GM20000 (cell line): Measurements from ENCODE around the gene CSGALNACT2.

Experiments
- DNase-seq: peaks from one replicate; pipeline ENCODE4 v3.0.0; 2012; ENCODE audit warnings: low spot score
- TF ChIP-seq, protein P1 (sequence below): IDR thresholded peaks from 2 replicates; pipeline ENCODE4 v1.5.1; 2012; ENCODE audit warnings: mild to moderate bottlenecking, control low read depth; ENCODE audit errors: extremely low read depth, missing control alignments

CSGALNACT2 gene

GRCh38 chr10:43106256-43107091, 31.8 kb upstream of the CSGALNACT2 start:
- TF ChIP-seq, protein P1, sequence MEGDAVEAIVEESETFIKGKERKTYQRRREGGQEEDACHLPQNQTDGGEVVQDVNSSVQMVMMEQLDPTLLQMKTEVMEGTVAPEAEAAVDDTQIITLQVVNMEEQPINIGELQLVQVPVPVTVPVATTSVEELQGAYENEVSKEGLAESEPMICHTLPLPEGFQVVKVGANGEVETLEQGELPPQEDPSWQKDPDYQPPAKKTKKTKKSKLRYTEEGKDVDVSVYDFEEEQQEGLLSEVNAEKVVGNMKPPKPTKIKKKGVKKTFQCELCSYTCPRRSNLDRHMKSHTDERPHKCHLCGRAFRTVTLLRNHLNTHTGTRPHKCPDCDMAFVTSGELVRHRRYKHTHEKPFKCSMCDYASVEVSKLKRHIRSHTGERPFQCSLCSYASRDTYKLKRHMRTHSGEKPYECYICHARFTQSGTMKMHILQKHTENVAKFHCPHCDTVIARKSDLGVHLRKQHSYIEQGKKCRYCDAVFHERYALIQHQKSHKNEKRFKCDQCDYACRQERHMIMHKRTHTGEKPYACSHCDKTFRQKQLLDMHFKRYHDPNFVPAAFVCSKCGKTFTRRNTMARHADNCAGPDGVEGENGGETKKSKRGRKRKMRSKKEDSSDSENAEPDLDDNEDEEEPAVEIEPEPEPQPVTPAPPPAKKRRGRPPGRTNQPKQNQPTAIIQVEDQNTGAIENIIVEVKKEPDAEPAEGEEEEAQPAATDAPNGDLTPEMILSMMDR: no peak
- DNase-seq: no peak

GRCh38 chr10:43108951-43109350, 29.3 kb upstream of the CSGALNACT2 start:
- TF ChIP-seq, protein P1: no peak
- no peak for DNase-seq

- DNase-seq: no peak
- TF ChIP-seq, protein P1: no peak
Measured at GRCh38 chr10:43109671-43110249, 28.5 kb upstream of the CSGALNACT2 start.

DNA sequence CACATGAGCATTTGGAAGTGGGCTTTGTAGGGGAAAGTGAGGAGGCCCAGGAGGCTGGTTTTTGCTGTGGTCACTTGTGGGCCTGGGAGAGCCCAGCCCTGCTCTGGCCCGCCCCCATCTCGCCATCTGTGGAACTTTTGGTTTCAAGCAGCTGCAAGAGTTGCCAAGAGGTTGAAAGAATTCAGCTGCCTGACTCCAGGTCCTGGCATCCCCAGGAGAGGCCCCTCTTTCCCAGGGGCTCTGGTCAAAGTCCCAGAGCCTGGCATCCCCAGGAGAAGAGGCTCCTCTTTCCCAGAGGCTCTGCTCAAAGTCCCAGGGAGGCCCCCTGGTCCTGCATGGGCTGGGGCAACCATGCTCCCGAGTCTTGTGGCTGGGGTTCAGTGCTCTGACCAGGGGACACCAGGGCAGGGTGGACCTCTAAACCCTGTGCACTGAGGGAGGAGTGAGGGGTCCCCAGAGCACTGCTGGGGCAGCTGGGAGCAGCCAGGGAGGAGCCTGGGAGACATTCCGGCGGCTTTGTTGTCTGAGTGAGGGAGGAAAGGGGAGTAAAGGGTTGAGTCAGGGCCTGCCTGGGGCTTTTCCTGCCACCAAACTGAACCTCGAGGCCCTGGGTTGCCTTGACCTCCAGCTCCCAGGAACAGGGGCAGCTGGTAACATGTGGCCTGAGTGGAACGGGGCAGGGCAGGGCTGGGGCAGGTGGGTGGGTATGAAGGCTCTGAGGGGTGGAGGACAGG, 27.7 kb upstream of the CSGALNACT2 start:
- TF ChIP-seq, protein P1: no peak
- no peak for DNase-seq

- TF ChIP-seq, protein P1: no peak
- no peak for DNase-seq
Measured at GRCh38 chr10:43111101-43111500, 27.1 kb upstream of the CSGALNACT2 start.

- TF ChIP-seq, protein P1: no peak
Measured at GRCh38 chr10:43111921-43112607, 26.2 kb upstream of the CSGALNACT2 start.

More at GRCh38 chr10:43111921-43112607, 26.2 kb upstream of the CSGALNACT2 start:
- DNase-seq: no peak
